ENCODE data around the gene CAMK4. TPM values are rescaled to one million over a fixed set of nuclear protein-coding genes. Genes with fewer than 3 reads are reported as not detected.
A peak's percentile ranks its signal among the peaks of the same experiment; 100 is the strongest.

The CAMK4 gene
- total RNA-seq, 4 donors from 2014 or later: 3.5 to 38.8 (median 6.2) TPM

- TF ChIP-seq POLR2A (IDR thresholded peaks at IDR 0.05) (no peak), CTCF (IDR thresholded peaks at IDR 0.05) (no peak)
- H3K9me3 ChIP-seq: no peaks in the 10 kb centered on the region
- H3K4me3 ChIP-seq: no peak overlapping the region
- H3K27me3 ChIP-seq: no peaks in the 10 kb centered on the region
- H3K36me3 ChIP-seq: no peaks in the 10 kb centered on the region
- DNase-seq: no peak
- no peak overlapping the region for H3K27ac ChIP-seq
- no peaks in the 10 kb centered on the region for H3K4me1 ChIP-seq
These were observed 296.7 kb downstream of the CAMK4 start for GRCh38 chr5:111520908-111521307.

GRCh38 chr5:111528056-111528455 lies 303.9 kb downstream of the CAMK4 start:
- H3K27me3 ChIP-seq: no peaks in the 10 kb centered on the region
- no peak overlapping the region for H3K4me3 ChIP-seq
- no peak for DNase-seq
- H3K9me3 ChIP-seq: no peaks in the 10 kb centered on the region
- TF ChIP-seq POLR2A (IDR thresholded peaks at IDR 0.05) (no peak), CTCF (IDR thresholded peaks at IDR 0.05) (no peak)
- no peaks in the 10 kb centered on the region for H3K36me3 ChIP-seq
- no peak overlapping the region for H3K27ac ChIP-seq
- H3K4me1 ChIP-seq: no peaks in the 10 kb centered on the region

DNA sequence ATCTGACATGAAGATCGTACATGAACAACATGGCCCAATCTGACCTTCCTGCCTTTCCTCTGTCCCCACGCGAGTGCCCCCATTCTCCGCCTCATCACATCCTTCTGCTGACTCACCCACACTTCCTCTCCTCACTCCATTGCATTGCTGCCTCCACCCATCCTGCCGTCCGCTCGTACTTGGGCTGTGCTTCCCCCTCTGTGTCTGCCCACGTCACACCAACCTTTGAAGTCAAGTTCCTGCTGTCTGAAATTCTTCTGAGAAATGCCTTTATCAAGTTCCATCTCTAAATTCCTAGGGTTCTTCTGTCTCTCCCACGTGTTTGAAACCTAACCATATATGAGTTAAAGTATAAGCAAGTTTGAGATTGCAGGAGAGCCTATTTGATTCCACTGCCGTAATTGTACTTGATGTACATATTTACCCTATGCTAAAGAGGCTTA lies 306.1 kb downstream of the CAMK4 start:
- H3K36me3 ChIP-seq: no peaks in the 10 kb centered on the region
- peak; percentile 47 to 85 (median 77) for DNase-seq
- no peaks in the 10 kb centered on the region for H3K27me3 ChIP-seq
- H3K4me3 ChIP-seq: no peak overlapping the region
- no peaks in the 10 kb centered on the region for H3K4me1 ChIP-seq
- no peak overlapping the region for H3K27ac ChIP-seq
- TF ChIP-seq CTCF (IDR thresholded peaks at IDR 0.05): no peak
- TF ChIP-seq POLR2A (IDR thresholded peaks at IDR 0.05): no peak
- H3K9me3 ChIP-seq: no peaks in the 10 kb centered on the region

DNA sequence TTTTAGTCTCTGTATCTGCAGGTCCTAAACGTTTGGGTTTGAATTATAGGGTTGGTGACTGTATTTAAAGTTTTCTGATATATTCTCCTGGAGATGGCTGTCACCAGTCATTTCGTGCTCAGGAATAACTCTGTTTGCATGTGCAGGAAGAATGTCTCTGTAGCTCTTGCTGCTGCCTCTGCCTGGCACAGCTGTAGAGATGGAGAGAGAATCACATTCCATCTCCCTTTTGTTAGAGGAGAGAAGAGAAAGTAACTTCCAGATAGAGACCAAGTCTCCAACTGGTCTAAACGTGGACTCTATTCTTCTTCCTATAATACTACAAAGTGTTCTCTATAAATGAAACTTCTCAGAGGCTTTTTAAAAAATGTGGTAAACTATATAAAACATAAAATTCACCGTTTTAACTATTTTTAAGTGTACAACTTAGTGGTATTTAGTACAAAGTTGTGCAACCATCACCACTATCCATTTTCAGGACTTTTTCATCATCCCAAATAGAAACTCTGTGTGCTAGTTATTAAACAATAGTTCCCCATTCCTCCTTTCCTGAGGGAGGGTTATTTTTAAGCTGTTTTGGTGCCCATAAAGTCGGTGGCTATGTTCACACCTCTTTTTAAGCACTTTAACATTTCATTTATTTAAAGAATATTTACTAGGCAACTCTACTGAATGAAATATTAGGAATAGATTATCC lies 308.9 kb downstream of the CAMK4 start:
- H3K4me1 ChIP-seq: no peaks in the 10 kb centered on the region
- no peak overlapping the region for H3K4me3 ChIP-seq
- TF ChIP-seq CTCF (IDR thresholded peaks at IDR 0.05) (no peak), POLR2A (IDR thresholded peaks at IDR 0.05) (no peak)
- H3K36me3 ChIP-seq: no peaks in the 10 kb centered on the region
- H3K27me3 ChIP-seq: no peaks in the 10 kb centered on the region
- H3K9me3 ChIP-seq: no peaks in the 10 kb centered on the region
- no peak overlapping the region for H3K27ac ChIP-seq
- DNase-seq: no peak

DNA sequence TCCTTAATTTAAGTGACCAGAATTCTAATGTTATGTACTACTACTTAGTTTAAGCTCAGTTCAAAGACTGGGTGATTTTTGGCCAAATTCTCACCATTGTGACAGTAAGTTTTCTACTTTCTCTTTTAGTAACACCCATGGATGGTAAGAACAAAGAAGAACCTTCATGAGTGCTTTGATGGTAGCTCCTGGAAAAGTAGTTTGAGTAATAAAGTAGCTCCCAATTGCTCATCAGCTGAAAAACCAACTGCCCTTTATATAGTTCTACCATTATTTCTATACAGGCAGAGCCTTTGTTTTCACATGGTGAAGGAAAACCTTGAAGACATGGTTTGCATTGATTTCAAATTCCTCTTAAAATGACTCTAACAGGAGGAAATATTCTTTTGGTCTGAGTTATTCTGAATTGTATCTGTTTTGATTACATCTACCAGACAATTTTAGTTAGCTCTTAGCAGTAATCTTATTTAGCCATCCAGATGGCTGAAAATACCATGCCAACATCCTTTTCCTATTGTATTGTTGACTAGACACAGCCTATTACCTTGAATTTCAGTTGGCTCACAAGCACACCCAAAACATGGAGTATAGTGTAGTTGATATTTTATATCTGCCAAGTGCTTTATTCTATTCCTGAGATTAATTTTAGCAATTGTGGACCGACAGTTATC lies 311.8 kb downstream of the CAMK4 start:
- Histone ChIP-seq H3K4me1 (no peaks in the 10 kb centered on the region), H3K4me3 (no peak overlapping the region), H3K27ac (no peak overlapping the region), H3K9me3 (no peaks in the 10 kb centered on the region), H3K36me3 (no peaks in the 10 kb centered on the region), H3K27me3 (no peaks in the 10 kb centered on the region)
- TF ChIP-seq POLR2A (IDR thresholded peaks at IDR 0.05) (no peak), CTCF (IDR thresholded peaks at IDR 0.05) (no peak)
- no peak for DNase-seq
